GM12878 (cell line): ENCODE data around the gene RER1. TPM values are rescaled to one million over a fixed set of nuclear protein-coding genes. Genes with fewer than 3 reads are reported as not detected.

Experiments used
- BACH1 ChIP-seq: fragments of 450-650 bp; IDR thresholded peaks from 2 replicates; pipeline ENCODE4 v1.6.1; 2017; ENCODE audit warnings: mild to moderate bottlenecking, borderline replicate concordance
- CBX5 ChIP-seq: sonication (generic); IDR thresholded peaks from 2 replicates; pipeline ENCODE4 v1.6.1; 2016; ENCODE audit warnings: low read depth, moderate library complexity, mild to moderate bottlenecking, inconsistent platforms
- CEBPB ChIP-seq, 2 experiments: fragments of 150-350 bp in 1 of 2; IDR thresholded peaks; 2 replicates each; pipeline ENCODE4 v1.6.1; 2012 to 2014; ENCODE audit warnings: low read depth in 2 of 2, low read length in 2 of 2, borderline replicate concordance in 1 of 2, inconsistent platforms in 1 of 2
- EGR1 ChIP-seq, 2 experiments: IDR thresholded peaks; 1 replicate in 1 of 2; 2 replicates in 1 of 2; pipeline ENCODE4 v1.6.1; 2011 to 2012; ENCODE audit warnings: low read depth in 2 of 2, low read length in 2 of 2, borderline replicate concordance in 1 of 2, mild to moderate bottlenecking in 1 of 2, moderate library complexity in 1 of 2
- HDGF ChIP-seq: fragments of 450-650 bp; IDR thresholded peaks from 2 replicates; pipeline ENCODE4 v1.6.1; 2016; ENCODE audit warnings: antibody characterized with exemption
- IKZF1 ChIP-seq: fragments of 450-650 bp; conservative IDR thresholded peaks from 2 replicates; pipeline ENCODE4 v1.6.1; 2017; ENCODE audit warnings: antibody characterized with exemption, mild to moderate bottlenecking
- JUNB ChIP-seq: IDR thresholded peaks from 2 replicates; pipeline ENCODE4 v1.6.1; 2016; ENCODE audit warnings: antibody characterized with exemption, mild to moderate bottlenecking
- MYC ChIP-seq: IDR thresholded peaks from 2 replicates; pipeline ENCODE4 v1.6.1; 2011; ENCODE audit warnings: mild to moderate bottlenecking, low read length, moderate library complexity, inconsistent platforms; ENCODE audit not compliant: insufficient read depth, insufficient replicate concordance, insufficient read length, severe bottlenecking
- POLR2AphosphoS2 ChIP-seq: IDR thresholded peaks from 2 replicates; pipeline ENCODE4 v1.6.1; 2011; ENCODE audit warnings: low read depth, mild to moderate bottlenecking, low read length, improper control_type of control experiment, moderate library complexity
- RAD51 ChIP-seq: fragments of 450-650 bp; IDR thresholded peaks from 2 replicates; pipeline ENCODE4 v1.6.1; 2016; ENCODE audit warnings: moderate library complexity, mild to moderate bottlenecking, inconsistent platforms
- SMARCA5 ChIP-seq: fragments of 450-650 bp; IDR thresholded peaks from 2 replicates; pipeline ENCODE4 v1.6.1; 2017; ENCODE audit warnings: mild to moderate bottlenecking
- STAT1 ChIP-seq: fragments of 450-650 bp; conservative IDR thresholded peaks from 2 replicates; pipeline ENCODE4 v1.6.1; 2014; ENCODE audit warnings: antibody characterized with exemption, mild to moderate bottlenecking
- TCF3 ChIP-seq: IDR thresholded peaks from 2 replicates; pipeline ENCODE4 v1.6.1; 2012; ENCODE audit warnings: low read depth, mild to moderate bottlenecking, low read length, borderline replicate concordance; ENCODE audit not compliant: insufficient read depth
- TCF7 ChIP-seq: IDR thresholded peaks from 2 replicates; pipeline ENCODE4 v1.6.1; 2014; ENCODE audit warnings: antibody characterized with exemption, borderline replicate concordance
- polyA plus RNA-seq, 11 experiments: library from polyadenylated mRNA; depleted of rRNA in 4 of 11; unstranded in 6 of 11; stranded (reverse) in 5 of 11; fragments of >200 nt; fragmentation: Nextera tagmentation in 4 of 11; fragmentation: Illumina TruSeq in 1 of 11; extraction: Ambion mirVana in 4 of 11; extraction: Trizol in 1 of 11; gene quantifications; 1 replicate in 1 of 11; 2 replicates in 10 of 11; pipeline versions ENCODE4 v1.2.1 to v1.2.3, GENCODE V29; 2011 to 2016; ENCODE audit warnings: inconsistent platforms in 2 of 11, missing spikeins in 2 of 11, low read depth in 1 of 11
- total RNA-seq, 4 experiments: library from RNA; depleted of rRNA in 3 of 4; stranded (reverse); fragments of >200 nt in 3 of 4; fragmentation: Illumina TruSeq in 1 of 4; extraction: Trizol in 1 of 4; gene quantifications; 2 replicates each; pipeline versions ENCODE4 v1.2.1 to v1.2.3, GENCODE V29; 2013 to 2021
- TF ChIP-seq, protein P1 (sequence below): fragments of 450-650 bp; IDR thresholded peaks from 2 replicates; pipeline ENCODE4 v1.6.1; 2016; ENCODE audit warnings: mild to moderate bottlenecking, moderate library complexity, borderline replicate concordance
- TF ChIP-seq, protein P2 (sequence below): fragments of 150-350 bp; IDR thresholded peaks from 2 replicates; pipeline ENCODE4 v1.6.1; 2014; ENCODE audit warnings: mild to moderate bottlenecking, low read depth, low read length

RER1 gene
- total and polyA plus RNA-seq, 10 of the 15 experiments (the other 5 are each of a cell fraction or from before 2014, with no cell fraction given): 29.2 to 274 (median 136) TPM

DNA sequence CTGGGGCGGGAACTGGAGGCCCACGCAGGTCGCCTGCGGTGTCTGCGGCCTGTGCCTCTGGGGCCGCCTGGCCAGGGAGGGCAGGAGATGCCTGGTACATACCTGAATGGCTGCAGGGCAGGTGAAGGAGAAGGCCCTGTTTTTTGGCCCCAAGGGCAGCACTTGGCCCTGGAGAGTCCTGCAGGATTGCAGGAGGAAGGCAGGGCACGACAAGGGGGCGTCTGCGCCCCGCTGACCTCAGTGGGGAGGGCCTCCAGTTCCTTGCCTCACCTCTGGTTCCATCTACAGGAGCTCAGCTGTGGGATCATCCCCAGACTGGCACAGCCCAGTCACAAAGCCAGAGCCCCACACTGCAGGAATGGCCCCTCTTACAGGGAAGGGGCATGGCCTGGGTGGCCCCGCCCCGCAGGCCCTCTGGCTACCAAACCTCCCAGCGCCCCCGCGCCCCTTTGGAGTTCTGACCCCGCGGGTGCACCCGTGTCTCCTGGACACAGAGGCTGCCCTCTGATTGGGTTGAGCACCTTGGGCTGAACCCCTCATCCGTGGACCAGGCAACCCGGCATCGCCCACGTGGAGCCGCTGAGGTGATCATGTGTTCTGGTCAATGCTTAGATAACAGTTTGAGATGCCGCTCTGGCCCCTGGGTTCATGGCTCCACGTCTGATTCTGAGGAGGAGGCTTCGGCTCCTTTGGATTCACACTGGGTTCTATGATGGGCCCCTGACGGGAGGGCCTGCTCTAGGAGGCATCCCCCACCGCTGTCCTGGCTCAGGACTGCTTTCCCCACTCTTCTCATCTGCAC, 22.1 kb downstream of the RER1 start (continued):
- TF ChIP-seq, protein P1, sequence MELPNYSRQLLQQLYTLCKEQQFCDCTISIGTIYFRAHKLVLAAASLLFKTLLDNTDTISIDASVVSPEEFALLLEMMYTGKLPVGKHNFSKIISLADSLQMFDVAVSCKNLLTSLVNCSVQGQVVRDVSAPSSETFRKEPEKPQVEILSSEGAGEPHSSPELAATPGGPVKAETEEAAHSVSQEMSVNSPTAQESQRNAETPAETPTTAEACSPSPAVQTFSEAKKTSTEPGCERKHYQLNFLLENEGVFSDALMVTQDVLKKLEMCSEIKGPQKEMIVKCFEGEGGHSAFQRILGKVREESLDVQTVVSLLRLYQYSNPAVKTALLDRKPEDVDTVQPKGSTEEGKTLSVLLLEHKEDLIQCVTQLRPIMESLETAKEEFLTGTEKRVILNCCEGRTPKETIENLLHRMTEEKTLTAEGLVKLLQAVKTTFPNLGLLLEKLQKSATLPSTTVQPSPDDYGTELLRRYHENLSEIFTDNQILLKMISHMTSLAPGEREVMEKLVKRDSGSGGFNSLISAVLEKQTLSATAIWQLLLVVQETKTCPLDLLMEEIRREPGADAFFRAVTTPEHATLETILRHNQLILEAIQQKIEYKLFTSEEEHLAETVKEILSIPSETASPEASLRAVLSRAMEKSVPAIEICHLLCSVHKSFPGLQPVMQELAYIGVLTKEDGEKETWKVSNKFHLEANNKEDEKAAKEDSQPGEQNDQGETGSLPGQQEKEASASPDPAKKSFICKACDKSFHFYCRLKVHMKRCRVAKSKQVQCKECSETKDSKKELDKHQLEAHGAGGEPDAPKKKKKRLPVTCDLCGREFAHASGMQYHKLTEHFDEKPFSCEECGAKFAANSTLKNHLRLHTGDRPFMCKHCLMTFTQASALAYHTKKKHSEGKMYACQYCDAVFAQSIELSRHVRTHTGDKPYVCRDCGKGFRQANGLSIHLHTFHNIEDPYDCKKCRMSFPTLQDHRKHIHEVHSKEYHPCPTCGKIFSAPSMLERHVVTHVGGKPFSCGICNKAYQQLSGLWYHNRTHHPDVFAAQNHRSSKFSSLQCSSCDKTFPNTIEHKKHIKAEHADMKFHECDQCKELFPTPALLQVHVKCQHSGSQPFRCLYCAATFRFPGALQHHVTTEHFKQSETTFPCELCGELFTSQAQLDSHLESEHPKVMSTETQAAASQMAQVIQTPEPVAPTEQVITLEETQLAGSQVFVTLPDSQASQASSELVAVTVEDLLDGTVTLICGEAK: no peak
- TF ChIP-seq IKZF1 (no peak), TCF7 (no peak), JUNB (no peak), CEBPB (IDR thresholded peaks at IDR 0.05; ENCODE audit: borderline replicate concordance in 1 of 2, low read depth in 2 of 2, low read length in 2 of 2) (no peak), CBX5 (no peak), STAT1 (no peak), SMARCA5 (no peak), BACH1 (0 out of 2 replicates have a peak, but pooled peaks have one; percentile 12), RAD51 (peak; percentile 74), HDGF (no peak), EGR1 (IDR thresholded peaks at IDR 0.05; ENCODE audit: borderline replicate concordance in 1 of 2, low read depth in 2 of 2, low read length in 2 of 2) (no peak), POLR2AphosphoS2 (no peak), MYC (no peak), TCF3 (no peak)
- TF ChIP-seq, protein P2, sequence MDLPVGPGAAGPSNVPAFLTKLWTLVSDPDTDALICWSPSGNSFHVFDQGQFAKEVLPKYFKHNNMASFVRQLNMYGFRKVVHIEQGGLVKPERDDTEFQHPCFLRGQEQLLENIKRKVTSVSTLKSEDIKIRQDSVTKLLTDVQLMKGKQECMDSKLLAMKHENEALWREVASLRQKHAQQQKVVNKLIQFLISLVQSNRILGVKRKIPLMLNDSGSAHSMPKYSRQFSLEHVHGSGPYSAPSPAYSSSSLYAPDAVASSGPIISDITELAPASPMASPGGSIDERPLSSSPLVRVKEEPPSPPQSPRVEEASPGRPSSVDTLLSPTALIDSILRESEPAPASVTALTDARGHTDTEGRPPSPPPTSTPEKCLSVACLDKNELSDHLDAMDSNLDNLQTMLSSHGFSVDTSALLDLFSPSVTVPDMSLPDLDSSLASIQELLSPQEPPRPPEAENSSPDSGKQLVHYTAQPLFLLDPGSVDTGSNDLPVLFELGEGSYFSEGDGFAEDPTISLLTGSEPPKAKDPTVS: no peak
